ENCODE data around the gene CHST6. TPM values are rescaled to one million over a fixed set of nuclear protein-coding genes. Genes with fewer than 3 reads are reported as not detected.

The CHST6 gene
- total and polyA plus RNA-seq, 4 donors: 0.49 to 6.0 (median 1.6) TPM

DNA sequence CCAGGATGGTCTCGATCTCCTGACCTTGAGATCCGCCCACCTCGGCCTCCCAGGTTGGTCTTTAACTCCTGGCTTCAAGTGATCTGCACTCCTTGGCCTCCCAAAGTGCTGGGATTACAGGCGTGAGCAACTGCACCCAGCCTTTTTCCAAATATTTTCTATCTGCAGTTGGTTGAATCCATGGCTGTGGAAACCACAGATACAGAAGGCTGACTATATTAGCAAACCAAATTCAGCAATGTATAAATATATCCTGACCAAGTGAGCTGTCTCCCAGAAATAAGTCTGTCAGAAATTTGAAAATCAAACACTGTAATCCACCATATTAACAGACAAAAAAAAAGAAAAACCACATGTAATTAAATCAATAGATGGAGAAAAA, 71.5 kb downstream of the CHST6 start:
- Histone ChIP-seq H3K4me3 (ENCODE audit: low read length in 2 of 2) (no peak overlapping the region), H3K27ac (ENCODE audit: low read depth in 1 of 2, low read length in 2 of 2) (no peak overlapping the region), H3K4me1 (ENCODE audit: control insufficient read depth in 1 of 2, insufficient read depth in 2 of 2, low read length in 2 of 2) (no peaks in the 10 kb centered on the region), H3K27me3 (ENCODE audit: control insufficient read depth in 1 of 2, insufficient read depth in 2 of 2, low read length in 1 of 2) (no peaks in the 10 kb centered on the region), H3K9me3 (ENCODE audit: control insufficient read depth, low read length) (no peaks in the 10 kb centered on the region), H3K36me3 (ENCODE audit: control insufficient read depth in 1 of 2, insufficient read depth in 2 of 2, low read length in 1 of 2) (no peaks in the 10 kb centered on the region)
- intact Hi-C loops (cut with DNase I): no loop called here
- DNase-seq (no peak), ATAC-seq (ENCODE audit: low FRiP score) (no peak)
- 66 to 77% methylated on average over 4 of the region's 4 CpGs for WGBS, 2 donors

Other genes starting within 250 kb of the CHST6 start
- gene BCAR1, start 243.8 kb downstream of the CHST6 start, total RNA-seq: 100 to 1,000 TPM; 125 to 140 TPM
- 10 to 100 TPM; 28.7 to 56.3 TPM for gene BCAR1, start 243.8 kb downstream of the CHST6 start, polyA plus RNA-seq
- gene CFDP1, start 61.9 kb downstream of the CHST6 start, total RNA-seq: 10 to 100 TPM; 55.9 to 59.1 TPM
- gene CFDP1, start 61.9 kb downstream of the CHST6 start, polyA plus RNA-seq: 100 to 1,000 TPM in 1 of 2 donors, 10 to 100 TPM in 1; 52.8 to 111 TPM
- gene TMEM170A, start 30.8 kb downstream of the CHST6 start, total RNA-seq: 10 to 100 TPM; 20.5 to 21.5 TPM
- 1 to 10 TPM; 4.2 to 5.6 TPM for gene TMEM170A, start 30.8 kb downstream of the CHST6 start, polyA plus RNA-seq
- not detected for gene CHST5, start 40.7 kb upstream of the CHST6 start, total RNA-seq
- 1 to 10 TPM in 1 of 2 donors, under 1 TPM in 1; 0.97 to 1.5 TPM for gene CHST5, start 40.7 kb upstream of the CHST6 start, polyA plus RNA-seq
- 10 to 100 TPM in 1 of 2 donors, 1 to 10 TPM in 1; 6.8 to 10.3 TPM for gene TMEM231, start 60.8 kb upstream of the CHST6 start, total RNA-seq
- 10 to 100 TPM in 1 of 2 donors, 1 to 10 TPM in 1; 2.3 to 11.0 TPM for gene TMEM231, start 60.8 kb upstream of the CHST6 start, polyA plus RNA-seq
- 100 to 1,000 TPM; 106 to 154 TPM for gene GABARAPL2, start 70.9 kb upstream of the CHST6 start, total RNA-seq
- 100 to 1,000 TPM; 198 to 237 TPM for gene GABARAPL2, start 70.9 kb upstream of the CHST6 start, polyA plus RNA-seq
- gene ADAT1, start 127.8 kb upstream of the CHST6 start, total RNA-seq: 10 to 100 TPM; 25.4 to 44.0 TPM
- gene ADAT1, start 127.8 kb upstream of the CHST6 start, polyA plus RNA-seq: 10 to 100 TPM in 1 of 2 donors, 1 to 10 TPM in 1; 7.5 to 19.2 TPM
- gene KARS1, start 152.2 kb upstream of the CHST6 start, total RNA-seq: 10 to 100 TPM; 60.4 to 69.8 TPM
- gene KARS1, start 152.2 kb upstream of the CHST6 start, polyA plus RNA-seq: 10 to 100 TPM; 64.4 to 73.2 TPM
- gene TERF2IP, start 152.3 kb upstream of the CHST6 start, total RNA-seq: 10 to 100 TPM; 59.5 to 66.3 TPM
- 10 to 100 TPM; 46.5 to 78.3 TPM for gene TERF2IP, start 152.3 kb upstream of the CHST6 start, polyA plus RNA-seq
- gene CPHXL2, start 181.6 kb upstream of the CHST6 start, total RNA-seq: not detected
- not detected for gene CPHXL2, start 181.6 kb upstream of the CHST6 start, polyA plus RNA-seq
- not detected for gene DUXB, start 206.0 kb upstream of the CHST6 start, total RNA-seq
- not detected for gene DUXB, start 206.0 kb upstream of the CHST6 start, polyA plus RNA-seq
- not detected for gene CPHXL, start 231.0 kb upstream of the CHST6 start, total RNA-seq
- not detected for gene CPHXL, start 231.0 kb upstream of the CHST6 start, polyA plus RNA-seq

Data from aorta (tissue), 5 donors.